K562 (cell line): Measurements from ENCODE around the gene VDAC1. TPM values are rescaled to one million over a fixed set of nuclear protein-coding genes. Genes with fewer than 3 reads are reported as not detected.

ENCODE experiments used
- ARID2 ChIP-seq: fragments of 450-650 bp; IDR thresholded peaks from 2 replicates; pipeline ENCODE4 v1.6.1; 2017; ENCODE audit warnings: antibody characterized with exemption, mild to moderate bottlenecking
- CBFA2T2 ChIP-seq: fragments of 450-650 bp; conservative IDR thresholded peaks from 2 replicates; pipeline ENCODE4 v1.6.1; 2017; ENCODE audit warnings: mild to moderate bottlenecking
- CREB1 ChIP-seq, 2 experiments: sonication (generic) in 1 of 2; formaldehyde crosslinking in 1 of 2; IDR thresholded peaks; 2 replicates each; pipeline versions ENCODE4 v1.6.1 to v1.8.0; 2012 to 2022; ENCODE audit warnings: inconsistent platforms in 1 of 2, mild to moderate bottlenecking in 1 of 2, missing genetic modification reagents in 1 of 2, moderate library complexity in 1 of 2
- DDX20 ChIP-seq: fragments of 450-650 bp; IDR thresholded peaks from 2 replicates; pipeline ENCODE4 v1.6.1; 2016; ENCODE audit warnings: missing genetic modification characterization, low read depth, mild to moderate bottlenecking, missing compliant biosample characterization, moderate library complexity
- EP300 ChIP-seq: IDR thresholded peaks from 2 replicates; pipeline ENCODE4 v1.6.1; 2012; ENCODE audit warnings: low read length, improper control_type of control experiment
- ESRRB ChIP-seq: fragments of 250-450 bp; sonication (Bioruptor Pico); IDR thresholded peaks from 2 replicates; pipeline ENCODE4 v1.5.0; 2020; ENCODE audit warnings: mild to moderate bottlenecking, moderate library complexity, borderline replicate concordance
- ETV1 ChIP-seq: fragments of 450-650 bp; conservative IDR thresholded peaks from 2 replicates; pipeline ENCODE4 v1.6.1; 2016; ENCODE audit warnings: missing genetic modification characterization, control low read depth, low read depth, missing compliant biosample characterization
- MTF1 ChIP-seq: fragments of 250-450 bp; sonication (Bioruptor Pico); IDR thresholded peaks from 2 replicates; pipeline ENCODE4 v1.9.0; 2021; ENCODE audit warnings: moderate library complexity, mild to moderate bottlenecking, inconsistent platforms, borderline replicate concordance
- NCOA2 ChIP-seq, 2 experiments: fragments of 450-650 bp; IDR thresholded peaks; 2 replicates each; pipeline ENCODE4 v1.6.1; 2018; ENCODE audit warnings: mild to moderate bottlenecking in 2 of 2, moderate library complexity in 1 of 2; ENCODE audit not compliant: partially characterized antibody in 2 of 2
- NCOR1 ChIP-seq: fragments of 450-650 bp; IDR thresholded peaks from 2 replicates; pipeline ENCODE4 v1.6.1; 2016; ENCODE audit warnings: mild to moderate bottlenecking, moderate library complexity
- RHOXF2B ChIP-seq: fragments of 250-450 bp; sonication (Bioruptor Pico); conservative IDR thresholded peaks from 2 replicates; pipeline ENCODE4 v1.5.1; 2021
- STAT5B ChIP-seq: fragments of 250-450 bp; sonication (Bioruptor Pico); IDR thresholded peaks from 2 replicates; pipeline ENCODE4 v1.8.0; 2021; ENCODE audit warnings: mild to moderate bottlenecking, inconsistent platforms
- TCFL5 ChIP-seq: fragments of 250-450 bp; sonication (Bioruptor Pico); conservative IDR thresholded peaks from 2 replicates; pipeline ENCODE4 v1.6.1; 2021; ENCODE audit warnings: mild to moderate bottlenecking, moderate library complexity, matching md5 sums
- WHSC1 ChIP-seq: IDR thresholded peaks from one replicate; pipeline ENCODE4 v1.6.1; 2012; ENCODE audit warnings: low read length, control low read depth, inconsistent platforms
- ZC3H4 ChIP-seq: sonication (generic); formaldehyde crosslinking; IDR thresholded peaks from 2 replicates; pipeline ENCODE4 v1.9.0; 2021; ENCODE audit warnings: missing genetic modification reagents, borderline replicate concordance
- ZKSCAN3 ChIP-seq: fragments of 250-450 bp; sonication (Bioruptor Pico); IDR thresholded peaks from 2 replicates; pipeline ENCODE4 v1.4.0; 2020
- ZNF121 ChIP-seq: sonication (generic); formaldehyde crosslinking; conservative IDR thresholded peaks from 2 replicates; pipeline ENCODE4 v1.8.0; 2022; ENCODE audit warnings: missing genetic modification reagents
- ZNF644 ChIP-seq: fragments of 200-800 bp; sonication (Bioruptor generic); IDR thresholded peaks from 2 replicates; pipeline ENCODE4 v1.6.1; 2016; ENCODE audit warnings: low read depth, missing genetic modification characterization, missing compliant biosample characterization
- ZNF668 ChIP-seq: fragments of 250-450 bp; sonication (Bioruptor Pico); IDR thresholded peaks from 2 replicates; pipeline ENCODE4 v1.8.0; 2022; ENCODE audit warnings: mild to moderate bottlenecking, inconsistent platforms
- ZNF766 ChIP-seq: fragments of 200-800 bp; sonication (Bioruptor generic); conservative IDR thresholded peaks from 2 replicates; pipeline ENCODE4 v1.6.1; 2016; ENCODE audit warnings: missing genetic modification characterization, missing compliant biosample characterization
- ZNF830 ChIP-seq: fragments of 250-450 bp; sonication (Bioruptor Pico); IDR thresholded peaks from 2 replicates; pipeline ENCODE4 v1.5.0; 2021; ENCODE audit warnings: mild to moderate bottlenecking
- polyA plus RNA-seq, 8 experiments: library from polyadenylated mRNA; depleted of rRNA in 4 of 8; stranded (reverse) in 5 of 8; unstranded in 3 of 8; fragments of >200 nt; fragmentation: Nextera tagmentation in 2 of 8; fragmentation: Illumina TruSeq in 1 of 8; extraction: Ambion mirVana in 2 of 8; extraction: Trizol in 1 of 8; gene quantifications; 2 replicates each; pipeline versions ENCODE4 v1.2.1 to v1.2.3, GENCODE V29; 2011 to 2014; ENCODE audit warnings: inconsistent platforms in 1 of 8, missing spikeins in 1 of 8
- total RNA-seq, 7 experiments: library from RNA; depleted of rRNA in 6 of 7; stranded (reverse); fragments of >200 nt in 6 of 7; fragmentation: Illumina TruSeq in 2 of 7; extraction: Trizol in 2 of 7; gene quantifications; 2 replicates each; pipeline versions ENCODE4 v1.2.1 to v1.2.3, GENCODE V29; 2011 to 2021; ENCODE audit warnings: low replicate concordance in 1 of 7
- TF ChIP-seq, protein P1 (sequence below), 2 experiments: fragments of 450-650 bp; conservative IDR thresholded peaks; 2 replicates each; pipeline ENCODE4 v1.6.1; 2017; ENCODE audit warnings: mild to moderate bottlenecking in 2 of 2, moderate library complexity in 2 of 2
- TF ChIP-seq, protein P2 (sequence below): fragments of 450-650 bp; IDR thresholded peaks from one replicate; pipeline ENCODE4 v1.6.1; 2018; ENCODE audit warnings: mild to moderate bottlenecking, moderate library complexity; ENCODE audit not compliant: partially characterized antibody
- TF ChIP-seq, protein P3 (sequence below): fragments of 250-450 bp; sonication (Bioruptor Pico); IDR thresholded peaks from 2 replicates; pipeline ENCODE4 v1.5.0; 2021
- TF ChIP-seq, protein P4 (sequence below): fragments of 250-450 bp; sonication (Bioruptor Pico); IDR thresholded peaks from 2 replicates; pipeline ENCODE4 v1.9.0; 2021; ENCODE audit warnings: mild to moderate bottlenecking

Gene VDAC1
- total and polyA plus RNA-seq, 9 of the 15 experiments (the other 6 are each of a cell fraction or from before 2014, with no cell fraction given): 168 to 366 (median 293) TPM

DNA sequence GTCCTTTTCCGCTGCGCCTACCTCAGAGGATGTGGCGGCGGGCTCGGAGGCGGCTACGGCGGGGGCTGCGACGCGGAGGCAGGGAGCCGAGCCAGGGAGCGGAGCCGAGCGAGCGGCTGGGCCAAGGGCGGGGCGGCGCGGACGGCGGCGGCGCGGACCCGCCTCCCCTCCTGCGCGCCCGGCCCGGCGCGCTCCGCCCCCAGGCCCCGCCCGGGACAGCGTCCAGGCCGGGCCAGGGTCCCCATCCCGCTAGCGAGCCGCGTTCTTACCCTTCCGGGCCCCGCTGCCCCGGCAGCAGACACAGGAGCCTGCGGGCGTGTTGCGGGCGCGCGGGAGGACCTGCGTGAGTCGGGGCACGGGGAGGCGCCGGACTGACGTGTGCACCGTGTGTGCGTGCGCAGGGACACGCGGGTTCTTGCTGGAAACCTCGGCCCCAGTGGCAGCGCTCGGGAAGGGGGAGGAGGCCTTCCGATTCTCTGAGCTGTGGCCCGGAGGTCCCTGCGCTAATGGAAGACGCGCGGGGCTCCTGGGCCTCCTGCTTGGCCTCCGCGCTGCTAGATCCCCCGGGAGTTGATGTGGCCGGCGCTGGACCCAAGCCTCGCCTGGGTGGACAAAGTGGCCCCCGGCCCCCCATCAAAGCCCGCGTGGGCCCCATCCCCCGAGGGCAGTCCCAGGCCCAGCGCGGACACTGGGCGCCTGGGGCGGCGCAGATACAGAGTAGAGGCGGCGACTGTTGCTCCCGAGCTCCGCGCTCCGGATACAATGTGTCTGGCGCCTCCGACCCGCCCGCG is at the start of gene VDAC1 (continued):
- TF ChIP-seq MTF1 (CRISPR knock-in tag): no peak
- TF ChIP-seq, protein P1, sequence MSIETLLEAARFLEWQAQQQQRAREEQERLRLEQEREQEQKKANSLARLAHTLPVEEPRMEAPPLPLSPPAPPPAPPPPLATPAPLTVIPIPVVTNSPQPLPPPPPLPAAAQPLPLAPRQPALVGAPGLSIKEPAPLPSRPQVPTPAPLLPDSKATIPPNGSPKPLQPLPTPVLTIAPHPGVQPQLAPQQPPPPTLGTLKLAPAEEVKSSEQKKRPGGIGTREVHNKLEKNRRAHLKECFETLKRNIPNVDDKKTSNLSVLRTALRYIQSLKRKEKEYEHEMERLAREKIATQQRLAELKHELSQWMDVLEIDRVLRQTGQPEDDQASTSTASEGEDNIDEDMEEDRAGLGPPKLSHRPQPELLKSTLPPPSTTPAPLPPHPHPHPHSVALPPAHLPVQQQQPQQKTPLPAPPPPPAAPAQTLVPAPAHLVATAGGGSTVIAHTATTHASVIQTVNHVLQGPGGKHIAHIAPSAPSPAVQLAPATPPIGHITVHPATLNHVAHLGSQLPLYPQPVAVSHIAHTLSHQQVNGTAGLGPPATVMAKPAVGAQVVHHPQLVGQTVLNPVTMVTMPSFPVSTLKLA (conservative IDR thresholded peaks at IDR 0.05): peak in 1 of 2 experiments; percentile 74; a peak in 2 of 4 replicates
- TF ChIP-seq EP300: no peak
- no peak for TF ChIP-seq NCOR1
- TF ChIP-seq ZNF668 (CRISPR knock-in tag): no peak
- no peak for TF ChIP-seq CBFA2T2
- TF ChIP-seq ZNF830 (CRISPR knock-in tag): no peak
- no peak for TF ChIP-seq NCOA2 (IDR thresholded peaks at IDR 0.05; ENCODE audit: partially characterized antibody in 2 of 2)
- no peak for TF ChIP-seq ZNF121
- no peak for TF ChIP-seq STAT5B (CRISPR knock-in tag)
- TF ChIP-seq ETV1 (tag): peak; percentile 49; the same call in 1 of the 2 replicates
- TF ChIP-seq TCFL5: no peak
- TF ChIP-seq WHSC1: no peak
- TF ChIP-seq, protein P2, sequence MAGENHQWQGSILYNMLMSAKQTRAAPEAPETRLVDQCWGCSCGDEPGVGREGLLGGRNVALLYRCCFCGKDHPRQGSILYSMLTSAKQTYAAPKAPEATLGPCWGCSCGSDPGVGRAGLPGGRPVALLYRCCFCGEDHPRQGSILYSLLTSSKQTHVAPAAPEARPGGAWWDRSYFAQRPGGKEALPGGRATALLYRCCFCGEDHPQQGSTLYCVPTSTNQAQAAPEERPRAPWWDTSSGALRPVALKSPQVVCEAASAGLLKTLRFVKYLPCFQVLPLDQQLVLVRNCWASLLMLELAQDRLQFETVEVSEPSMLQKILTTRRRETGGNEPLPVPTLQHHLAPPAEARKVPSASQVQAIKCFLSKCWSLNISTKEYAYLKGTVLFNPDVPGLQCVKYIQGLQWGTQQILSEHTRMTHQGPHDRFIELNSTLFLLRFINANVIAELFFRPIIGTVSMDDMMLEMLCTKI: no peak
- TF ChIP-seq ZC3H4 (CRISPR knock-in tag): no peak
- no peak for TF ChIP-seq RHOXF2B
- TF ChIP-seq ZNF644 (tag): no peak
- TF ChIP-seq, protein P3, sequence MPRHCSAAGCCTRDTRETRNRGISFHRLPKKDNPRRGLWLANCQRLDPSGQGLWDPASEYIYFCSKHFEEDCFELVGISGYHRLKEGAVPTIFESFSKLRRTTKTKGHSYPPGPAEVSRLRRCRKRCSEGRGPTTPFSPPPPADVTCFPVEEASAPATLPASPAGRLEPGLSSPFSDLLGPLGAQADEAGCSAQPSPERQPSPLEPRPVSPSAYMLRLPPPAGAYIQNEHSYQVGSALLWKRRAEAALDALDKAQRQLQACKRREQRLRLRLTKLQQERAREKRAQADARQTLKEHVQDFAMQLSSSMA (CRISPR knock-in tag): no peak
- TF ChIP-seq ESRRB: no peak
- no peak for TF ChIP-seq ARID2
- no peak for TF ChIP-seq CREB1 (IDR thresholded peaks at IDR 0.05)
- peak; percentile 44; the same call in 1 of the 2 replicates for TF ChIP-seq CREB1 (CRISPR knock-in tag; IDR thresholded peaks at IDR 0.05)
- no peak for TF ChIP-seq DDX20 (tag)
- no peak for TF ChIP-seq ZKSCAN3 (CRISPR knock-in tag)
- TF ChIP-seq ZNF766 (CRISPR knock-in tag): no peak
- TF ChIP-seq, protein P4, sequence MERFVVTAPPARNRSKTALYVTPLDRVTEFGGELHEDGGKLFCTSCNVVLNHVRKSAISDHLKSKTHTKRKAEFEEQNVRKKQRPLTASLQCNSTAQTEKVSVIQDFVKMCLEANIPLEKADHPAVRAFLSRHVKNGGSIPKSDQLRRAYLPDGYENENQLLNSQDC (CRISPR knock-in tag): no peak
